ENCODE data around the gene MBP.

The MBP gene

DNA sequence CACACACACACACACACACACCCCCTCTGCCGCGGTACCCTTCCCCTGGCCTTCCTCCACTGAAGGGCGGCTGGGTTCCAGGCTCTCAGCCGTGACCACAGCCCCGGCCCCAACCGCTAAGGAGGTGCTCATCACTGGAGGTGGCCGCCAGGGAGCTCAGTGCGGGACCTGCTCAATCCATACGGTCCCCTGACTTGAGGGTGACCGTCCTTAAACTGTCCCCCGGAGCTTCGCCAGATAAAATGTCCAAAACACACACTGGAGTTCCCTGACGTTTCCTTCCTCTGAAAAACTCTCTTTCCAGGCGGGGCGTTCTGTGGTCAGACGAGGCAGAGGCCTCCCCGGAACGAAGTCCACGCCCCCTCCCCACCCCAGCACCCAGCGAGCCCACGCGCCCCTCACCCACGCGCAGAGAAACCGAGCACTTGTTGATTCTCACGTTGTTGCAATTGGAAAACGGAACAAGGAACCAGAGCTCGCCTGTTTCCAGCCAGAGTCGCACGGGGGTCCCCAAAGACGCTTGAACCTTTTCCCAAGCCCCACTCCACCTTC is 1.4 kb downstream of the MBP start:
- H3K9me3 Mint-ChIP-seq = no peaks in the 10 kb centered on the region
- peaks cover 62% of the 10 kb centered on the region for H3K4me1 Mint-ChIP-seq
- ATAC-seq = peak; percentile 38
- H3K4me3 Mint-ChIP-seq = peak overlapping the region; percentile 94
- DNase-seq (ENCODE audit: low spot score in 2 of 2) = peak in 1 of 2 donors; percentile 68
- peak overlapping the region; percentile 92 for H3K27ac Mint-ChIP-seq
- H3K36me3 Mint-ChIP-seq = peaks cover 60% of the 10 kb centered on the region

DNA sequence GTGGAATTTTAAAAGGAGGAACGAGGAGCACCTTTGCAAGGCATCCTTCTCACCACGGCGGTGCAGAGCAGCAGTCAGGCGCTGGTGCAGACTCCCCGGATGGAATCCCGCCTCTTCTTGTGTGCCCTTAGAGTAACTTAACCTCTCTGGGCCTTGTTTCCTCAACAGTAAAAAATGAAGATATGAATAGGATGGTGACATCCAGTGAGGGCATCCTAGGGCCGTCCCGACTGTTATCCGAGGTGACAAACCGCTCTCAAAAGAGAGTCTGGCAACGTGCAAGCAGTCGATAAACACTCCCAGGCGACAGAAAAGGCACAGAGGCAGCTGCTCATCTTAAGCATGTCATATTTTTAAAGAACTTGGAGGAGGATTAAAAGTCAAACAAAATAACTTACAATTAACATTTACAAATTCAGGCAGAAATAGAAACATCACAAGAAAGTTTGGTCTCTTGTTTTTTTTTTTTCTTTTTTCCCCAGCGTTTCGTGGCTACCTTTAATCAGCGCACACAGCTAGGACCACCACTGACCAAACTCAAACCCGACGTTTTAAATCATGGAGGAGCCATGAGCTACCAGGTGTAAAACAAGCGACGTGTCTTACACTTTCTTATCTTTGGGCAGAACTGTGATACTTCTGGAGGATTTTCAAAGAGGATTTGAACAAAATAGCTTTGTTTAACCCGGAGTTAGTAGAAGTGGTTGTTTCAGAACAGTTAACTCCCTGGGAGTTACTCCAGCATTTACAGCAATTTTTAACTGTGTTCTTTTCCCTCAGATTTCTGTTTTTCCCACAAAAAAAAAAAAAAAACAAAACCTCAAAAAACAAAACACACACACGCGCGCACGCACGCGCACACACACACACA is 2.1 kb downstream of the MBP start:
- Mint-ChIP-seq H3K36me3 (peaks cover 63% of the 10 kb centered on the region), H3K4me1 (peaks cover 69% of the 10 kb centered on the region), H3K9me3 (no peaks in the 10 kb centered on the region), H3K4me3 (peak overlapping the region; percentile 94), H3K27ac (peak overlapping the region; percentile 92)
- ATAC-seq = peak; percentile 17
- DNase-seq (ENCODE audit: low spot score in 2 of 2) = peak in 1 of 2 donors; percentile 58

DNA sequence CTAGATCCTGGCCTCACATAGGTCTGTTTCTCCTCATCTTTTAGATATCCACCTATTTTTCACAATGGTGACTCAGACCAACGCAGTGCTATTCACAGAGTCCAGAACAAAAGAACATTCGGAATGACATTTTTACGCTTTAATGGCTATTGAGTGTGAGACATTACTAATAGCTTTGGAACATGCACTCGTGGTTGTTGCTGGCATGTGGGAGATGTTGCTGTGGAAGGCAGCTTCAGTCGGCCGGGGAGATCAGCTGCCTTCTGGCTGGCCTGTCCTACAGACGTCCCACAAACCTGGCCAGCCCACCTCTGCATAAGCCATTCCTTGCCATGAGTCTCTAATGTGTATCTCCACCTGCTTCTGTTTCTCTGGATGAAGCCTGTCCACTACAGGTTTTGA is 3.4 kb downstream of the MBP start:
- Mint-ChIP-seq H3K9me3 (no peaks in the 10 kb centered on the region), H3K4me3 (peak overlapping the region; percentile 94), H3K27ac (peak overlapping the region; percentile 92), H3K36me3 (peaks cover 60% of the 10 kb centered on the region), H3K4me1 (peaks cover 75% of the 10 kb centered on the region)
- DNase-seq (ENCODE audit: low spot score in 2 of 2) = no peak
- ATAC-seq = no peak

DNA sequence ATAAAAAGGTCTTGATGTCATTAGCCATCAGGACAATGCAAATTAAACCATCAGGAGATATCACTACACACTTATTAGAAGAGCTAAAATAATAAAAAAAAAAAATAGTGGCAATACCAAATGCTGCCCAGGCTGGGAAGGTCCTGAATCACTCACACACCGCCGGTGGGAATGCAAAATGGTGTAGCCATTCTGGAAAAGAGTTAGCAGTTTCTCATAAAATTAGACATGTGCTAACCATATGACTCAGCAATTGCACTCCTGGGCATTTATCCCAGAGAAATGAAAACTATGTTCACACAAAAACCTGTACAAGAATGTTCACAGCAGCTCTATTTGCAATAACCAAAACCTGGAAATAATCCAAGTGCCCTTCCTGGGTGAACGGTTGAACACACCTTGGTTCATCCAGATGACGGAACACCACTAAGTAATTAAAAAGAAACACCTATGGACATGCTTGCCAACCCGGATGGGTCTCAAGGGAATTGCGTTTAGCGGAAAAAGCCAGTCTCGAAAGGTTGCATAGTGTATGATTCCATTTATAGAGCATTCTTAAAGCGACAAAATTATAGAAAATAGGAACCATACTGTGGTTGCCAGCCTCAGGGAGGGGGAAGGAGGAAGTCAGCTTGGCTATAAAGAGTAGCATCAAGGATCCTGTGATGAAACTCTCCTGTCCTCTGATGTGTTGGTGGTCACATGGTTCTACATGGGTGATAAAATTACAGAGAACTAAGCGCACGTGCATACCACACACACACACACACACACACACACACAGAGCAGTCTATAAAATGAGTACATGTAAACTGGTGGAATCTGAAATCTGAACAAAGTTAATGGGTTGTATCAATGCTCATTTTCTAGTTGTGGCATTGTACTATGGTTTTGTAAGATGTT is 4.6 kb downstream of the MBP start:
- Mint-ChIP-seq H3K4me1 (peaks cover 76% of the 10 kb centered on the region), H3K27ac (peak overlapping the region; percentile 92), H3K36me3 (peaks cover 57% of the 10 kb centered on the region), H3K9me3 (no peaks in the 10 kb centered on the region), H3K4me3 (peak overlapping the region; percentile 94)
- DNase-seq (ENCODE audit: low spot score in 2 of 2) (peak in 1 of 2 donors; percentile 43), ATAC-seq (peak; percentile 47)

DNA sequence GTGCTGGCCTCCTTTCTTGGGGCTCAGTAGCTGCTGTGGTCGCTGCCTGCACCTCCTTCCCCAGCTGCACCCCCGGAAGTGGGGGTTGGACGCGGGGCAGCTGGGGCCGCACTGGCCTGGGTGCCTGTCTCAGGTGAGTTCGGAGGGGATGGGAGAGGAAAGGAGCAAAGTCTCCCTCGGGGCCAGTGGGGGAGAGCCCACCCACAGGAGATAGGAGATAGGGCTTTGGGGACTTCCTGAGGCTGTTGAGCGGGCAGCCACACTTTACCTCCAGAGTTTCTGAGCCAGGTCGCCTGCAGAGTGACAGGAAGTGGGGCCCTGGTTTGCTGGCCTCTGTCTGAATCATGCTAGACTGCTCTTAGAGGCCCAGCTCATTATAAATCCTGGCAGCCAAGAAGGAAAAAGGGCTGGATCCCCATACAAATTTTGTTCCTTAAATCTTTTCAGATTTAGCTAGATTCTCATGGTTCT is 8.1 kb downstream of the MBP start:
- DNase-seq (ENCODE audit: low spot score in 2 of 2) = peak; percentile 38 to 74
- peak; percentile 93 for ATAC-seq
- H3K9me3 Mint-ChIP-seq = no peaks in the 10 kb centered on the region
- peaks cover 100% of the 10 kb centered on the region for H3K4me1 Mint-ChIP-seq
- peak overlapping the region; percentile 67 for H3K27ac Mint-ChIP-seq
- H3K4me3 Mint-ChIP-seq = peak overlapping the region; percentile 94
- peaks cover 35% of the 10 kb centered on the region for H3K36me3 Mint-ChIP-seq

DNA sequence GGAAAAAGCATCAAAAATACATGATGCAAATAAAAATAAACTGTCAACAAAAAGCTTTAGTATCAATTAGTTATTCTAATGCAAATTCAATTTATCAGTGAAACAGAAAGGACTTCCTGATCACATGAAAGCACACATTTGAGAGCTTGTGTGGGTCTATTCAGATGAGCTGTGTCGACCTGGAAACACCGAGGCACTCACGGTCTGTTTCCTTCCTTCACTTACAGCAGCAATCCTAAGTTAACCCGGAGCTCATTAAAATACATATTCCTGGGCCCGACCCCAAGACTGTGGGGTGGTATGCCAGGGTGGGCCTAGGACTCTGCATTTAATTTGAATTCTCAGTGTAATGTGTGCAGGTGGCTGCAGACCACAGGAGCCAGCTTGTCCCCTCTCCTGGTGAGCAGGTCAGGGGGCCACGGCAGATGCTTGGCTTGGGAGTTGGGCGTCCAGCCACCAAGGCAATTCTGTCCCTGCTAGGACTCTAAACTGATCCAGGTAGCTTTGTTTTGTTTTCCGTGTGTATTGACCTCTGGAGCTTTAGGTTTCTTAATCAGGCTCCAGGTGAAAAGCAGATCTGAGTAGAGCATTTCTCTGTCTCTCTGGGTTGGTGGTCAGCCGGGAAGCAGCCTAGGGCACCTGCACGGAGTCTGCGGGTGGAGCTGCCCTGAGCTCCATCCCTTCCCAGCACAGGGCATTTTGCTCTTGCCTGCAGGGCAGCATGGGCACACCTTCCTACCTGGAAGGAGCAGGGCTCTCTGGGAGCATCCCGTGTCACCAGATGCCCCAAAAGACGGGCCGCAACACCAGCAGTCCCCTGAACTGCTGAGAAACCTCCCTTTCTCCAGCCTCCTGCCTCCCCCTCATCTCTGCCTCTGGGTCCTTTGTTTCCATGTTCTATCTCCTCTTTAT is 9.0 kb downstream of the MBP start:
- Mint-ChIP-seq H3K4me3 (peak overlapping the region; percentile 94), H3K9me3 (no peaks in the 10 kb centered on the region), H3K27ac (peak overlapping the region; percentile 67), H3K4me1 (peaks cover 100% of the 10 kb centered on the region), H3K36me3 (peaks cover 32% of the 10 kb centered on the region)
- DNase-seq (ENCODE audit: low spot score in 2 of 2) = no peak
- no peak for ATAC-seq

DNA sequence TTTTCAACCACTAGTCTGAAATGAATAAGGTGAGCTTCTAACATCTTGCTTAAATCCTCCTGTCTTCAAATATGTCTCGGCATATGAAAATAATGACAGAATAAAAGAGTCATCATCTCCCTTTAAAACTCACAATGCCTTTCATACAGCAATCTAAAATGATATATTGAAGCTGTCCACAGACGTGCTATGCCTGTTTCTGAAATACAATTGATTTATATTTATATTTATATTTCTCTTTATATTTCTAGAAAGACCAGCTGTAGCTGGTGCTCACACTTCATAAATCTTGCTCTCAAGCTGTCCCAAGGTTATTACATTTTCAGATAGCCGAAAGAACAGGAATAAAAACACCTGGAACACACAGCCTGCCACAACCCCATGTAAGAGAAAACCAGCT is 11.1 kb downstream of the MBP start:
- ATAC-seq (no peak), DNase-seq (ENCODE audit: low spot score in 2 of 2) (no peak)
- peaks cover 95% of the 10 kb centered on the region for H3K4me1 Mint-ChIP-seq
- peak overlapping the region; percentile 75 for H3K27ac Mint-ChIP-seq
- peaks cover 24% of the 10 kb centered on the region for H3K36me3 Mint-ChIP-seq
- H3K4me3 Mint-ChIP-seq = no peak overlapping the region
- H3K9me3 Mint-ChIP-seq = no peaks in the 10 kb centered on the region

DNA sequence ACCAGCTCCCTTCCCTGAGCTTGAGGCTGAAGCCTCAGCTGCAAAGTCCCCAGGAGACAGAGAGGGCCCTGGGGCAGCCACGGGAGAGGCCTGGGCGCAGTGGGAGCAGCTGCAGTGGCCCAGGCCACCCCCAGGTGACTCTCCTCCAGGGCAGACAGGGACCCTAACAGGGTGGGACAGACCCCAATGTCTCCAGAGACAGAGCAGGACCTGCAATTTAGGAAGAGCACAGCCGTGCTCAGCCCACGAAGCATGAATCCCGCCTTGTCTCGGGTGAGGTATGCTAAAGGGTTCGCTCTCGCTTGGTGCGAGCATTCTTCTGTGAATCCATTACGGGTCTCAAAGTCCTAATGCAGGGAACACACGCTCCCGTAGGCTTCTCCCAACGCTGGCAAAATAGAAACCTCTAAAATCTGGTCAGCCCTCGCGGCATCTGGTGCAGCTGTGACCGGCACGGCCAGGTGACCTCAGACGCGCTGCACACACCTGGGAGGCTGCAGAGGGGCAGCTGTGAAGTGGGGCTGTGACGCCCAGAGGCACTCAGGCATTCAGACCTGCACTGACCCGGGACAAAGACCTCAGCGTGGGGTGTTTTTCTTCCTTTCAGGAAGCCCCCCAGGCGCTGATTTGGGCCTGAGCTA is 12.6 kb downstream of the MBP start:
- peaks cover 25% of the 10 kb centered on the region for H3K36me3 Mint-ChIP-seq
- DNase-seq (ENCODE audit: low spot score in 2 of 2) (no peak), ATAC-seq (no peak)
- no peak overlapping the region for H3K4me3 Mint-ChIP-seq
- H3K4me1 Mint-ChIP-seq = peaks cover 92% of the 10 kb centered on the region
- H3K27ac Mint-ChIP-seq = peak overlapping the region; percentile 75
- no peaks in the 10 kb centered on the region for H3K9me3 Mint-ChIP-seq

DNA sequence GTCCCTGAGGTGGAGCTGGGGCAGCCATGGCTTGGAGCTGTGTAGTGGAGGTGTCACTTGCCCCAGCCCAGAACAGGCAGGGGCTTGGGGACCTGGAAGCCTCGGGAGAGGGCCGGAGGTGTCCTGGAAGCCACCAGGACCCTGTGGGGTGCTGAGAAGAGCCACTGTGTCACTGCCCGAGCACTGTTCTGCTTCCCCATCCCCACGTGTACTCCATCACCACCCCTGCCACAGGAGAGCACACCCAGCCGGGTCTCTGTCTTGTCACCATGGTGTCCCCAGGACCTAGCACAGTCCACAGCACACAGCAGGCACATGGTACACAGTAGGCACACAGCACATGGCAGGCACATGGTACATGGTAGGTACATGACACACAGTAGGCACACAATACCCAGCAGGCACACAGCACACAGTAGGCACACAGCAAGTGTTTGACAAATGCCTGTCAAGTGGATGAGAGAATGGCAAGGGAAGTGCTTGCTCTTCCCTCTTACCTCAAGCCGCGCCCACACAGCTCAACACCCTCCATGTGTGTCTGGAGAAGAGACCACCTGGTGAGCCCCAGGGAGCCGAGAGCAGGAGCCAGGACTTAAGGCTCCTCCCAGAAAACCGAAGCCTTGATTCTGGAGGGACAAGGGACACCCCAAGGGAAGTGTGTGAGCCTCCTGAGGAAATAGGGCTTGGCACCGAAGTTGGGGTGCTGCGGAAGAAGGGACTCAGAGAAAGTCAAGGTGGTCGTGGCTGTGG is 13.3 kb downstream of the MBP start:
- Mint-ChIP-seq H3K4me3 (peak overlapping the region; percentile 22), H3K27ac (peak overlapping the region; percentile 75), H3K4me1 (peaks cover 92% of the 10 kb centered on the region), H3K9me3 (no peaks in the 10 kb centered on the region), H3K36me3 (peaks cover 32% of the 10 kb centered on the region)
- ATAC-seq (no peak), DNase-seq (ENCODE audit: low spot score in 2 of 2) (no peak)

DNA sequence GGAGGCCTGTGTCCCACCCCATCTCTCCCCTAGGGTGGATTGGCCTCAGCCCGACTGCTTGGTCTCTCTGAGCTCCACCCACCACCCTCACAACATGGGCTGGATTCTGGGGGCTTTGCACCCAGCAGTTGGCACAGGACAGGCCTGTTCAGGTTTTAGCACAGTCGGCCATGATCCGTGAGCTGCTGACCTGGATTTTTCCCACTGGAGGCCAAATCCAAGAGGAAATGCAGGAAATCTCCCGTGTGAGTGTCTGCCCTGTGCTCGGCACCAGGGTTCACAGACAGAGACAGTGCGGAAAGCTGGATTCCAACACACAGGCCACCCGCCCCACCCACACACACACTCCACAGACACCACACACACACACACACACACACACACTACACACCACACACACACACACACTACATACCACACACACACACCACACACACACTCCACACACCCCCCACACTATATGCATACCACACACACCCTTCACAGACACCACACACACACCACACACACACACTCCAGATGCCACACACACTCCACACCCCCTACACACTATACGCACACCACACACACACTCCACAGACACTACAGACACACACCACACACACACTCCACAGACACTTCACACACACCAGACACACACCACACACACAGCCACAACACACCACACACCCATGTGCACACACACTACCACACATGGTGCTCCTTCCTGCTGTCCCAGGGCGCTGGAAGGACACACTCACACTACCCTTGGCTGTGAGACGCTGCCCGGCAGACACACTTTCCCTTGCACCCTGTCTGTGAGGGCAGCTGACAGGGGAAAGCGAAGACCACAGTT is 14.1 kb downstream of the MBP start:
- Mint-ChIP-seq H3K4me3 (peak overlapping the region; percentile 22), H3K36me3 (peaks cover 35% of the 10 kb centered on the region), H3K9me3 (no peaks in the 10 kb centered on the region), H3K27ac (peak overlapping the region; percentile 75), H3K4me1 (peaks cover 92% of the 10 kb centered on the region)
- no peak for DNase-seq (ENCODE audit: low spot score in 2 of 2)
- no peak for ATAC-seq

DNA sequence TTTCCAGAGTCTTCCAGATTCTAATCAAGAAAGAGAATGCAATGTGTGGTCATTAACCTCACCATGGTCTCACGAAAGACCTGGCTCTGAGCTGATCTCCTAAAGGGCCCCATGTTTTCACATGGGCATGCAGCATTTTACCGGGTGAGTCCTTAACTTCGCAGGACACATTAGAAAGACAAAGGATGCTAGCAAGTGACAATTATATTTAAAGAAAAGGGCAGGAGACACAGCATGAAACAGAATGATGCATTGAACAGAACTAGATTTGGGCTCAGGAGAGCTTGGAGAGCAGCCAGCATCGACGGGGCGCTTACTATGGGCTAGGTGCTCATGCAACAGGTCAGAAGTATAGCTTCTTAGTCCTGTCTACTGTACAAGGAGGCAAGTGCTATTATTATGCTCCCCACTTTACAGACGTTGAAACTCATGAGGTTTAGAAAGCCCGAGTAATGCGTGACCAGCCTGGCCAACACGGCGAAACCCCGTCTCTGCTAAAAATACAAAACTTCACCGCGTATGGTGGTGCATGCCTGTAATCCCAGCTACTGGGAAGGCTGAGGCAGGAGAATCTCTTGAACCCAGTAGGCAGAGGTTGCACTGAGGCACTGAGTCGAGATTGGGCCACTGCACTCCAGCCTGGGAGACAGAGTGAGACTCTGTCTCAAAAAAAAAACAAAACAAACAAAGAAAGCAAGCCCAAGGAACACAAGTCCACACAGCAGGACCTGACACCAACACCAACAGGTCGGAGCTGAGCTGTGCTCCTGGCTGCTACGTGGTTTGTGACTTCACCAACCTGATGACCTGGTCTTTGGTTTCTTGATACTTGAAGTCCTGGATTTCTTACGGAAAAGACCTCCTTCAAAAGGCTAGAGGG is 16.1 kb downstream of the MBP start:
- no peaks in the 10 kb centered on the region for H3K9me3 Mint-ChIP-seq
- peak overlapping the region; percentile 72 for H3K27ac Mint-ChIP-seq
- no peak for DNase-seq (ENCODE audit: low spot score in 2 of 2)
- peaks cover 92% of the 10 kb centered on the region for H3K4me1 Mint-ChIP-seq
- peaks cover 53% of the 10 kb centered on the region for H3K36me3 Mint-ChIP-seq
- ATAC-seq = no peak
- H3K4me3 Mint-ChIP-seq = no peak overlapping the region
